Erythroblast (primary cell): ENCODE results near the gene MEPE.

Experiments used
- DNase-seq, 2 experiments: peaks; one replicate each; lab custom pipeline; 2025; lab: John Stamatoyannopoulos, UW
- GATA1 ChIP-seq: IDR thresholded peaks from 2 replicates; pipeline ENCODE4 v1.6.1; 2011; ENCODE audit warnings: low read depth, mild to moderate bottlenecking, control low read depth, low read length, moderate library complexity
- POLR2A ChIP-seq: IDR thresholded peaks from 2 replicates; pipeline ENCODE4 v1.6.1; 2011; ENCODE audit warnings: mild to moderate bottlenecking, low read length

Gene MEPE

DNA sequence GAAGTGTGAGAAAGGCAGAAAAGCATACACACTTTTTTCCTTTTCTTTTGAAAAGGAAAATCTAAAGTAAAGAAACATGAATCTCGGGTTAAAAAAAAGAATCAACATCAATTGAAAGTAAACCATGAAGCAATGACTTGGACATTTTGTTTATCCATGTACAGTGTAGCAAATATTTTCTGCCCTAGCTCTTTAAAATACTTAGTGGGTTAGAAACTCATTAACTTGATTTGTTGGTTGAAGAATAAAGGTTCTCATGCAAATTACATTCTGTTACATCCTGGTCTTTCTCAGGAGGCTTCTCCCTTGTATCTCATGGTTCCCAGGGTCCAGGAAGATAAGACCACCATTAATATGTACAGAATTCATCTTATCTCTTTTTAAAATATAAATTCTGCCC lies 9.0 kb upstream of the MEPE start:
- TF ChIP-seq POLR2A: no peak
- TF ChIP-seq GATA1: no peak

GRCh38 chr4:87824352-87824751 lies 8.4 kb upstream of the MEPE start:
- TF ChIP-seq POLR2A (no peak), GATA1 (no peak)
- DNase-seq: no peak

More for the DNA sequence above, 9.0 kb upstream of the MEPE start:
- no peak for DNase-seq

GRCh38 chr4:87834401-87834800 lies 1.6 kb downstream of the MEPE start:
- no peak for TF ChIP-seq POLR2A
- DNase-seq: no peak

GRCh38 chr4:87835197-87835596 lies 2.4 kb downstream of the MEPE start:
- no peak for TF ChIP-seq GATA1
- no peak for TF ChIP-seq POLR2A
- DNase-seq: no peak

- no peak for TF ChIP-seq GATA1
- no peak for TF ChIP-seq POLR2A
- no peak for DNase-seq
These were observed 3.0 kb downstream of the MEPE start for GRCh38 chr4:87835743-87836142.

GRCh38 chr4:87838205-87838604 lies 5.4 kb downstream of the MEPE start:
- TF ChIP-seq POLR2A: no peak
- TF ChIP-seq GATA1: no peak
- no peak for DNase-seq

DNA sequence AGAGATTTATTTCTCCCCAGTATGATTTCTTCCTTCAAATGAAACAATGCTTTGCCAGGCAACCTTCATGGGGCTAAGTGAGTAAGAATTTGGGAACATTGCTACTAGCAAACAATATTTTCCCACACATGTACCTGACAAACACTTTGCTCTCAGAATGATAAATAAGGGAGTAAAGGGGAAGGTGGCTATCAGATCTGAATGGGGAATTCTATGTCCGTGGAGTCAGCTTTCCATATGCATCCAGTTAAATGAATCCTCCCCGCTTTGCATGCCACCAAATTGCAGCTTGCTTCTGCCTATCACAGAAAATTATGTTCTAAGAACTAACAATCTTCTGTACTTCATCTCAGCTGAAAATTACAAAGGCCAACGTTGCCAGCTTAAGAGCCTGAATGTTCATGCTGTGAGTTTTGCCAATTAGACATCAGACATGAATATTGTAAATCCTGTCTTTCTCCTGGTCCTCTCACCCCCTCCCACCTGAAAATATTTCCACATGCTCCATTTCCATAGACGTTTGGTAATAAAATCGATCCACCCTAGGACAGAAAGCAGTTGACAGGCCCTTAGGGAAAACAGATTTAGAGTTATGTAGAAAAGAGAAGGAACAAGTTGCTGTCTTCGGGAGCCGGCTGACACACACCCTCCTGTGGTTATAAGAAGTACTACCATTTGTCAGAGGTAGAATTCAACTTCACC lies 6.3 kb downstream of the MEPE start:
- TF ChIP-seq GATA1 (no peak), POLR2A (no peak)
- peak; percentile 10 to 31 for DNase-seq

DNA sequence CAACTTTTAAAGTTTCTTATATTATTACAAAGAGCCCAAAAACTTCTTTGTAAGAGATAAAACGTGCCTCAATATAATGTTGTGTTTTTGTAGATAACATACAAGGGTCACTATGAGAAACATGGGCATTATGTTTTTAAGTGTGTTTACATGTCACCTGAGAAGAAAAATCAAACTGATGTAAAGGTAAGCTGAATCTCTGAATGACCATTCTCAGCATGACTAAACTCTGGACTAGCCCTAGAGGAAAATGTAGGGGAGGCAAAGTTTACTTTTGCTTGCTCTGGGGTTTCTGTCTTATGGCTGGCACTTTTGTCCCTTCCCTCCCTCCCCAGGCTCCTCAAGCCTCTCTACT lies 6.8 kb downstream of the MEPE start:
- DNase-seq: no peak
- TF ChIP-seq POLR2A: no peak
- TF ChIP-seq GATA1: no peak

GRCh38 chr4:87840149-87840548 lies 7.4 kb downstream of the MEPE start:
- TF ChIP-seq POLR2A: no peak
- DNase-seq: no peak

DNA sequence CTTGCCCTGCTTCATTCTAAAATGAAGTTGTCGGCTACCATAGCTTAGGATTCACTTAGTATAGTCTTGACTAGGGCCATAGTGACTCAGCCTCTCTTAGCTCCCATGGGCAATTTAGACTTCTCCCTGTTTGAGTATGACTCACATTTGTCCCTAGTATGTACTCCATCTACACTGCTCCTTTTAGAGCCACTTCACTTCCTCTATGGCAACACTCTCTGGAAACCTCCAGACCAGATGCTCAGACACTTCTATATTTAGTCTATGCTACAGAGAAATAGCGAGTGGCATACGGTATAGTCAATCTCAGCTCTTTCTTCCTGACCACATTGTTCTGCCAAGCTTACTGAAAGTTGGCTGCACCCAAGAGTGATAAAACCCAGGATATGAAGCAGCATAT lies 11.2 kb downstream of the MEPE start:
- DNase-seq: no peak
- no peak for TF ChIP-seq GATA1
- TF ChIP-seq POLR2A: no peak

DNA sequence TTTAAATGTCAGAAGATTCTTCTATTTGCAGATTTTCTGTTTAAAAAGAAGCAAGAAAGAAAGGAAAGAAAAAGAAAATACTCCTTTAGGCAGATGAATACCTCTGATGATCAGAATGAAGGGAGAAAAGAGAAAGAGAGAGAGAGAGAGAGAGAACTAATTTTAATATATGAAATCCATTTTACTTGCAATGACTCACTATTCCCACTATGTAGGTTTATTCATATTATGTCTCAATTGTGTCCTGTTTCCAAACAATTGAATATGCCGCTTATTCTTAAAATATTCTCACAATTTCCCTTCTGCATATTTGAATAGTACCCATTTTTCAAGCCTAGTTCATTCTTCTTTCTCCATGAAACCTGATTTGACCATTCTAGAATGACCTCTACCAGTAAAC lies 11.7 kb downstream of the MEPE start:
- DNase-seq: no peak
- TF ChIP-seq GATA1: no peak
- no peak for TF ChIP-seq POLR2A

DNA sequence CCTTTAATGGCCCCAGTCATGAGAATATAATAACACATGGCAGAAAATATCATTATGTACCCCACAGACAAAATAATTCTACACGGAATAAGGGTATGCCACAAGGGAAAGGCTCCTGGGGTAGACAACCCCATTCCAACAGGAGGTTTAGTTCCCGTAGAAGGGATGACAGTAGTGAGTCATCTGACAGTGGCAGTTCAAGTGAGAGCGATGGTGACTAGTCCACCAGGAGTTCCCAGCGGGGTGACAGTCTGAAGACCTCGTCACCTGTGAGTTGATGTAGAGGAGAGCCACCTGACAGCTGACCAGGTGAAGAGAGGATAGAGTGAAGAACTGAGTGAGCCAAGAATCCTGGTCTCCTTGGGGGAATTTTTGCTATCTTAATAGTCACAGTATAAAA lies 13.5 kb downstream of the MEPE start:
- DNase-seq: no peak
- TF ChIP-seq POLR2A: no peak
- TF ChIP-seq GATA1: no peak

GRCh38 chr4:87848622-87849351 lies 16.0 kb downstream of the MEPE start:
- TF ChIP-seq POLR2A (no peak), GATA1 (no peak)
- DNase-seq: peak; percentile 48 to 65

DNA sequence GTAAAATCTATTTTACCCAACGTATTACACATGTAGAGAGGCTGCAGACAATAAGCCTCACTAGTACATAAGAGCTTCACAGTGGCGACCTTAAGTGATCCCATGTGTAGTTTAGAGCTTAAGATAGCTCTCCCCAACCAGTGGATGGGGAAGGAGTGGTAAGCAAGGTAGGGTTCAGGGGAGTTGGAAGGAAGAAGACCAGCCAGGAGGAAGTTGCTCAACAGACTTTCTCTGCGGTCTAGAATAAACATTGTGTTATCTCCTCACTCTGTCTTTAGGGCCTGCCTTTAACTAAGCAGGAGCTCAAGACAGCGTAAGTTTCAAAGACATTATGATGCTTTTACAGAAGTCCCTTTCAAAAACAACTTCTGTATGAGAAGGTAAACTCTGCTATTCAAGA lies 16.8 kb downstream of the MEPE start:
- TF ChIP-seq POLR2A: no peak
- no peak for TF ChIP-seq GATA1
- no peak for DNase-seq

GRCh38 chr4:87851332-87851731 lies 18.6 kb downstream of the MEPE start:
- no peak for DNase-seq
- no peak for TF ChIP-seq GATA1
- TF ChIP-seq POLR2A: no peak

- TF ChIP-seq POLR2A (no peak), GATA1 (no peak)
- no peak for DNase-seq
These were observed 19.2 kb downstream of the MEPE start for GRCh38 chr4:87851953-87852352.
